Measurements from ENCODE around the gene CCDC28B. TPM values are rescaled to one million over a fixed set of nuclear protein-coding genes. Genes with fewer than 3 reads are reported as not detected.

CCDC28B gene
- total and polyA plus RNA-seq, 2 of the 13 experiments (the other 11 are each of a cell fraction or from before 2014, with no cell fraction given): 2.6 to 3.5 TPM

DNA sequence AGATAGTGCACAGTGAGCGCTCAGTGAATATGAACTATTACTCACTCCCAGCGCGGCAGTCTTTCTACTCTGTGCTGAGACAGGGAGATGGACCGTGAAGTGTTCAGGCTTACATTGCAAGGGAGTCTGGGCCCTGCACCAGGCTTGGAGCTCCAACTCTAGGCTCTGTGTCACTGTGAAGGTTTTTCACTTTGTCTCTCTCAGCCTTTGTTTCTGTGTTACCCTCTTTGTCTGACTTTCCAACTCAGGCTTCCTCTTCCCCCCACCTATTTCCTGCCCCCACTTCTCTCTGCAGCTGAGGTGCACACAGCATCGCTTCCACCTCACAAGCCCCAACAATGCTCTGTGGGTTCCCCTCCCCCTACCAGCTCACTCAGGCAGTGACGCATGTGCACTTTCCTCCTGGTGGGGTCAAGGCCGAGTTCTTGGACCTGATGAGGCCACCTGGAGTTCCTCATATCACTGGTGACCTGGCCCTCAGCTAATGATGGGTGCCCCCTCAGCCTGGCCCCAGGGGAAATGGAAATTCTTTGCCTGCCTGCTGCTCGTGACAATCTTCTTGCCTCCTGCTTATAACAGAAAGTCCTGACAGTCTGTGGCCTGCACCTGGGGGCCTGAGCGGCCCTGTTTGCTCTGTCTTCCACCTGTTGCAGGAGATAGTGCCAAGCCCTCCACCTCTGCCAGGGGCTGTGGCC, 49.6 kb downstream of the CCDC28B start (continued):
- TF ChIP-seq, protein P1, sequence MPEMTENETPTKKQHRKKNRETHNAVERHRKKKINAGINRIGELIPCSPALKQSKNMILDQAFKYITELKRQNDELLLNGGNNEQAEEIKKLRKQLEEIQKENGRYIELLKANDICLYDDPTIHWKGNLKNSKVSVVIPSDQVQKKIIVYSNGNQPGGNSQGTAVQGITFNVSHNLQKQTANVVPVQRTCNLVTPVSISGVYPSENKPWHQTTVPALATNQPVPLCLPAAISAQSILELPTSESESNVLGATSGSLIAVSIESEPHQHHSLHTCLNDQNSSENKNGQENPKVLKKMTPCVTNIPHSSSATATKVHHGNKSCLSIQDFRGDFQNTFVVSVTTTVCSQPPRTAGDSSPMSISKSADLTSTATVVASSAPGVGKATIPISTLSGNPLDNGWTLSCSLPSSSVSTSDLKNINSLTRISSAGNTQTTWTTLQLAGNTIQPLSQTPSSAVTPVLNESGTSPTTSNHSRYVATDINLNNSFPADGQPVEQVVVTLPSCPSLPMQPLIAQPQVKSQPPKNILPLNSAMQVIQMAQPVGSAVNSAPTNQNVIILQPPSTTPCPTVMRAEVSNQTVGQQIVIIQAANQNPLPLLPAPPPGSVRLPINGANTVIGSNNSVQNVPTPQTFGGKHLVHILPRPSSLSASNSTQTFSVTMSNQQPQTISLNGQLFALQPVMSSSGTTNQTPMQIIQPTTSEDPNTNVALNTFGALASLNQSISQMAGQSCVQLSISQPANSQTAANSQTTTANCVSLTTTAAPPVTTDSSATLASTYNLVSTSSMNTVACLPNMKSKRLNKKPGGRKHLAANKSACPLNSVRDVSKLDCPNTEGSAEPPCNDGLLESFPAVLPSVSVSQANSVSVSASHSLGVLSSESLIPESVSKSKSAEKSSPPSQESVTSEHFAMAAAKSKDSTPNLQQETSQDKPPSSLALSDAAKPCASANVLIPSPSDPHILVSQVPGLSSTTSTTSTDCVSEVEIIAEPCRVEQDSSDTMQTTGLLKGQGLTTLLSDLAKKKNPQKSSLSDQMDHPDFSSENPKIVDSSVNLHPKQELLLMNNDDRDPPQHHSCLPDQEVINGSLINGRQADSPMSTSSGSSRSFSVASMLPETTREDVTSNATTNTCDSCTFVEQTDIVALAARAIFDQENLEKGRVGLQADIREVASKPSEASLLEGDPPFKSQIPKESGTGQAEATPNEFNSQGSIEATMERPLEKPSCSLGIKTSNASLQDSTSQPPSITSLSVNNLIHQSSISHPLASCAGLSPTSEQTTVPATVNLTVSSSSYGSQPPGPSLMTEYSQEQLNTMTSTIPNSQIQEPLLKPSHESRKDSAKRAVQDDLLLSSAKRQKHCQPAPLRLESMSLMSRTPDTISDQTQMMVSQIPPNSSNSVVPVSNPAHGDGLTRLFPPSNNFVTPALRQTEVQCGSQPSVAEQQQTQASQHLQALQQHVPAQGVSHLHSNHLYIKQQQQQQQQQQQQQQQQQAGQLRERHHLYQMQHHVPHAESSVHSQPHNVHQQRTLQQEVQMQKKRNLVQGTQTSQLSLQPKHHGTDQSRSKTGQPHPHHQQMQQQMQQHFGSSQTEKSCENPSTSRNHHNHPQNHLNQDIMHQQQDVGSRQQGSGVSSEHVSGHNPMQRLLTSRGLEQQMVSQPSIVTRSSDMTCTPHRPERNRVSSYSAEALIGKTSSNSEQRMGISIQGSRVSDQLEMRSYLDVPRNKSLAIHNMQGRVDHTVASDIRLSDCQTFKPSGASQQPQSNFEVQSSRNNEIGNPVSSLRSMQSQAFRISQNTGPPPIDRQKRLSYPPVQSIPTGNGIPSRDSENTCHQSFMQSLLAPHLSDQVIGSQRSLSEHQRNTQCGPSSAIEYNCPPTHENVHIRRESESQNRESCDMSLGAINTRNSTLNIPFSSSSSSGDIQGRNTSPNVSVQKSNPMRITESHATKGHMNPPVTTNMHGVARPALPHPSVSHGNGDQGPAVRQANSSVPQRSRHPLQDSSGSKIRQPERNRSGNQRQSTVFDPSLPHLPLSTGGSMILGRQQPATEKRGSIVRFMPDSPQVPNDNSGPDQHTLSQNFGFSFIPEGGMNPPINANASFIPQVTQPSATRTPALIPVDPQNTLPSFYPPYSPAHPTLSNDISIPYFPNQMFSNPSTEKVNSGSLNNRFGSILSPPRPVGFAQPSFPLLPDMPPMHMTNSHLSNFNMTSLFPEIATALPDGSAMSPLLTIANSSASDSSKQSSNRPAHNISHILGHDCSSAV (CRISPR knock-in tag; IDR thresholded peaks at IDR 0.05; ENCODE audit: borderline replicate concordance): no peak
- TF ChIP-seq ZNF652 (CRISPR knock-in tag; IDR thresholded peaks at IDR 0.05; ENCODE audit: borderline replicate concordance, low read depth) (peak; percentile 43; the same call in 1 of the 2 replicates), CENPT (CRISPR knock-in tag; IDR thresholded peaks at IDR 0.05; ENCODE audit: low read depth) (no peak), ZNF75D (CRISPR knock-in tag; IDR thresholded peaks at IDR 0.05; ENCODE audit: borderline replicate concordance) (no peak), HDAC2 (CRISPR knock-in tag; IDR thresholded peaks at IDR 0.05) (peak; percentile 93), FOSL2 (CRISPR knock-in tag; IDR thresholded peaks at IDR 0.05) (peak; percentile 90), TARDBP (CRISPR knock-in tag; IDR thresholded peaks at IDR 0.05) (peak; percentile 88), ZNF615 (CRISPR knock-in tag; IDR thresholded peaks at IDR 0.05; ENCODE audit: borderline replicate concordance) (no peak), KLF13 (CRISPR knock-in tag; IDR thresholded peaks at IDR 0.05) (no peak), NR2F1 (CRISPR knock-in tag; IDR thresholded peaks at IDR 0.05) (peak; percentile 96), TMF1 (CRISPR knock-in tag; IDR thresholded peaks at IDR 0.05; ENCODE audit: low read depth) (no peak), GATA4 (IDR thresholded peaks at IDR 0.05; ENCODE audit: borderline replicate concordance, low read depth) (peak; percentile 22; the same call in 1 of the 2 replicates), PAF1 (CRISPR knock-in tag; IDR thresholded peaks at IDR 0.05) (no peak), NCOR1 (IDR thresholded peaks at IDR 0.05; ENCODE audit: borderline replicate concordance, low read length) (no peak; the same call in 1 of the 2 replicates)
- TF ChIP-seq, protein P2, sequence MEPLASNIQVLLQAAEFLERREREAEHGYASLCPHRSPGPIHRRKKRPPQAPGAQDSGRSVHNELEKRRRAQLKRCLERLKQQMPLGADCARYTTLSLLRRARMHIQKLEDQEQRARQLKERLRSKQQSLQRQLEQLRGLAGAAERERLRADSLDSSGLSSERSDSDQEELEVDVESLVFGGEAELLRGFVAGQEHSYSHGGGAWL (CRISPR knock-in tag; IDR thresholded peaks at IDR 0.05): no peak
- TF ChIP-seq, protein P3, sequence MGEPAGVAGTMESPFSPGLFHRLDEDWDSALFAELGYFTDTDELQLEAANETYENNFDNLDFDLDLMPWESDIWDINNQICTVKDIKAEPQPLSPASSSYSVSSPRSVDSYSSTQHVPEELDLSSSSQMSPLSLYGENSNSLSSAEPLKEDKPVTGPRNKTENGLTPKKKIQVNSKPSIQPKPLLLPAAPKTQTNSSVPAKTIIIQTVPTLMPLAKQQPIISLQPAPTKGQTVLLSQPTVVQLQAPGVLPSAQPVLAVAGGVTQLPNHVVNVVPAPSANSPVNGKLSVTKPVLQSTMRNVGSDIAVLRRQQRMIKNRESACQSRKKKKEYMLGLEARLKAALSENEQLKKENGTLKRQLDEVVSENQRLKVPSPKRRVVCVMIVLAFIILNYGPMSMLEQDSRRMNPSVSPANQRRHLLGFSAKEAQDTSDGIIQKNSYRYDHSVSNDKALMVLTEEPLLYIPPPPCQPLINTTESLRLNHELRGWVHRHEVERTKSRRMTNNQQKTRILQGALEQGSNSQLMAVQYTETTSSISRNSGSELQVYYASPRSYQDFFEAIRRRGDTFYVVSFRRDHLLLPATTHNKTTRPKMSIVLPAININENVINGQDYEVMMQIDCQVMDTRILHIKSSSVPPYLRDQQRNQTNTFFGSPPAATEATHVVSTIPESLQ (CRISPR knock-in tag; conservative IDR thresholded peaks at IDR 0.05): no peak
- TF ChIP-seq, protein P4, sequence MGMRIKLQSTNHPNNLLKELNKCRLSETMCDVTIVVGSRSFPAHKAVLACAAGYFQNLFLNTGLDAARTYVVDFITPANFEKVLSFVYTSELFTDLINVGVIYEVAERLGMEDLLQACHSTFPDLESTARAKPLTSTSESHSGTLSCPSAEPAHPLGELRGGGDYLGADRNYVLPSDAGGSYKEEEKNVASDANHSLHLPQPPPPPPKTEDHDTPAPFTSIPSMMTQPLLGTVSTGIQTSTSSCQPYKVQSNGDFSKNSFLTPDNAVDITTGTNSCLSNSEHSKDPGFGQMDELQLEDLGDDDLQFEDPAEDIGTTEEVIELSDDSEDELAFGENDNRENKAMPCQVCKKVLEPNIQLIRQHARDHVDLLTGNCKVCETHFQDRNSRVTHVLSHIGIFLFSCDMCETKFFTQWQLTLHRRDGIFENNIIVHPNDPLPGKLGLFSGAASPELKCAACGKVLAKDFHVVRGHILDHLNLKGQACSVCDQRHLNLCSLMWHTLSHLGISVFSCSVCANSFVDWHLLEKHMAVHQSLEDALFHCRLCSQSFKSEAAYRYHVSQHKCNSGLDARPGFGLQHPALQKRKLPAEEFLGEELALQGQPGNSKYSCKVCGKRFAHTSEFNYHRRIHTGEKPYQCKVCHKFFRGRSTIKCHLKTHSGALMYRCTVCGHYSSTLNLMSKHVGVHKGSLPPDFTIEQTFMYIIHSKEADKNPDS (CRISPR knock-in tag; IDR thresholded peaks at IDR 0.05): no peak
